Measurements from ENCODE around the gene RIT2. TPM values are rescaled to one million over a fixed set of nuclear protein-coding genes. Genes with fewer than 3 reads are reported as not detected.

The RIT2 gene
- total and polyA plus RNA-seq, 4 experiments from 2014 or later, result not detected

- intact Hi-C loops (cut with micrococcal nuclease), result no loop called here
- H3K27me3 Mint-ChIP-seq, result peaks cover 0 to 1% of the 10 kb centered on the region in 2 donors
- Histone ChIP-seq H3K4me3 (ENCODE audit: low read length in 2 of 2) (no peak overlapping the region), H3K27ac (ENCODE audit: low read depth, low read length) (no peak overlapping the region), H3K4me1 (ENCODE audit: insufficient read depth, low read length) (no peaks in the 10 kb centered on the region), H3K9me3 (ENCODE audit: control insufficient read depth in 1 of 2, low read length in 2 of 2) (no peaks in the 10 kb centered on the region), H3K27me3 (ENCODE audit: insufficient read depth, low read length) (no peaks in the 10 kb centered on the region), H3K36me3 (ENCODE audit: insufficient read depth, low read length) (no peaks in the 10 kb centered on the region)
- no peak overlapping the region for H3K4me3 Mint-ChIP-seq
- H3K9me3 Mint-ChIP-seq, result peaks cover 0 to 19% (median 9%) of the 10 kb centered on the region in 8 donors
- no peak for DNase-seq
- H3K27ac Mint-ChIP-seq, result no peak overlapping the region
- H3K36me3 Mint-ChIP-seq, result no peaks in the 10 kb centered on the region
- no peaks in the 10 kb centered on the region for H3K4me1 Mint-ChIP-seq
- CTCF ChIA-PET (ENCODE audit: partially characterized antibody), result no interaction called here
- POLR2A ChIA-PET (ENCODE audit: partially characterized antibody), result no interaction called here
These were observed 233.4 kb downstream of the RIT2 start for GRCh38 chr18:42882122-42882521.

DNA sequence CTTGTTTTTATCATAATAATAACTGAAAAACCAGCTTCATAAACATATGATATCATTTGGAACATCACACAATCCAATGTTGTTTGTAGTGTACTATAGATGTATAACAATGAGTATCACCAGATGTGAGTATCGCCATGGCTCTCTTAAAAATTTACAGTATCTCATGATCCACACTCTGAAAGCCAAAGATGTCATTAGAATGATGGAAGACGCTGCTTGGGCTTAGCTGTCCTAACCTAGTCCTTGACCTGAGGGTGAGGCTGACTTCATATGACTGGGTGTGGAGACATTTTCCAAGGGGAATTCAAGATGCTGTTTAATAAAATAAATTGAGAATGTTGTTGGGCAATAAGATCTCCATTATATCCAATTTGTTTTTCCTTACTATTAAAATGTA lies 242.6 kb downstream of the RIT2 start:
- Histone ChIP-seq H3K27ac (ENCODE audit: low read depth, low read length) (no peak overlapping the region), H3K36me3 (ENCODE audit: insufficient read depth, low read length) (no peaks in the 10 kb centered on the region), H3K27me3 (ENCODE audit: insufficient read depth, low read length) (no peaks in the 10 kb centered on the region), H3K9me3 (ENCODE audit: control insufficient read depth in 1 of 2, low read length in 2 of 2) (no peaks in the 10 kb centered on the region), H3K4me3 (ENCODE audit: low read length in 2 of 2) (no peak overlapping the region), H3K4me1 (ENCODE audit: insufficient read depth, low read length) (no peaks in the 10 kb centered on the region)
- CTCF ChIA-PET (ENCODE audit: partially characterized antibody), result no interaction called here
- Mint-ChIP-seq H3K4me3 (no peak overlapping the region), H3K27me3 (no peaks in the 10 kb centered on the region), H3K27ac (no peak overlapping the region), H3K36me3 (no peaks in the 10 kb centered on the region), H3K9me3 (peaks cover 0 to 10% (median 4%) of the 10 kb centered on the region in 8 donors), H3K4me1 (no peaks in the 10 kb centered on the region)
- POLR2A ChIA-PET (ENCODE audit: partially characterized antibody), result no interaction called here
- no peak for DNase-seq
- intact Hi-C loops (cut with micrococcal nuclease), result no loop called here

DNA sequence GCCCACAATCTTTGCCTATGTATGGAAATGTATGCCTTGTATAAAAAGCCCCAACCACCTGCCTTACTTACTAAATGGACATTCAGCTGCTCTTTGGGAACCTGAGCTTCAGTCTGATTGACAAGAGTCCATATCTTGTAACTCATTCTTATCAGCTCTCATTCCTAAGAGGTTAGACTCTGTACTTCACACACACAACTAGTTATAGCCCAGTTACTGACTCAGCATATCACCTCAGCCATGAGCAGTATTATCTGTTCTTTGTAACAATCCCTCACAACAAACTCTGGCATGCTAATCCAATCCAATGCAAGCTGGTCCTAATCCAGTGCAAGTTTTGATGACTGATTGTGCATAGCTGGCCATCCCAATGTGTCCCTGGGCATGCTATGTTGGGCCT lies 250.6 kb downstream of the RIT2 start:
- peaks cover 0 to 16% (median 7%) of the 10 kb centered on the region in 8 donors for H3K9me3 Mint-ChIP-seq
- no peak overlapping the region for H3K27ac Mint-ChIP-seq
- H3K4me1 Mint-ChIP-seq, result no peaks in the 10 kb centered on the region

DNA sequence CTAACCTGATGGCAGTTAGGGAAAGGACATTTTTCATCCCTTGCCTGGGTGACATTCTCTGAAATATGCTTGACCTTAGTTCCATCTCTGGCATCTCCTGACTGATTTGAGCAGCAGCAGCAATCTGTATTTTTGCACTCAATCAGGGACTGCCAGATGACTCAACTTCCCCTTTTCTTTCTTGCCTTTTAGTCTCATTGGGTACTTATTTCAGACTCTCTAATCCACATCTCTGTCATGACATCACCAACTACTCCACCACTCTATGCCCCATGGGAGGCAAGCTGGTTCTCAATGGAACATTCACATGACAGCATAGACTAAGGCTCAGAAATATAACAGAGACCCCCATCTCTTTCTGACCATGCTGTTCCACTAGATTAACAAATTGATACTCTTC lies 254.2 kb downstream of the RIT2 start:
- Mint-ChIP-seq H3K4me3 (no peak overlapping the region), H3K27ac (no peak overlapping the region), H3K27me3 (no peaks in the 10 kb centered on the region), H3K9me3 (peaks cover 4 to 24% (median 7%) of the 10 kb centered on the region in 8 donors), H3K4me1 (no peaks in the 10 kb centered on the region), H3K36me3 (no peaks in the 10 kb centered on the region)
- no peak for DNase-seq
- Histone ChIP-seq H3K4me3 (ENCODE audit: low read length in 2 of 2) (no peak overlapping the region), H3K27me3 (ENCODE audit: insufficient read depth, low read length) (no peaks in the 10 kb centered on the region), H3K9me3 (ENCODE audit: control insufficient read depth in 1 of 2, low read length in 2 of 2) (no peaks in the 10 kb centered on the region), H3K27ac (ENCODE audit: low read depth, low read length) (no peak overlapping the region), H3K4me1 (ENCODE audit: insufficient read depth, low read length) (no peaks in the 10 kb centered on the region), H3K36me3 (ENCODE audit: insufficient read depth, low read length) (no peaks in the 10 kb centered on the region)
- ChIA-PET POLR2A (ENCODE audit: partially characterized antibody) (no interaction called here), CTCF (ENCODE audit: partially characterized antibody) (no interaction called here)
- intact Hi-C loops (cut with micrococcal nuclease), result no loop called here

More for the DNA sequence above, 250.6 kb downstream of the RIT2 start:
- no peak for DNase-seq
- Histone ChIP-seq H3K27ac (ENCODE audit: low read depth, low read length) (no peak overlapping the region), H3K9me3 (ENCODE audit: control insufficient read depth in 1 of 2, low read length in 2 of 2) (no peaks in the 10 kb centered on the region), H3K27me3 (ENCODE audit: insufficient read depth, low read length) (no peaks in the 10 kb centered on the region), H3K4me3 (ENCODE audit: low read length in 2 of 2) (no peak overlapping the region), H3K36me3 (ENCODE audit: insufficient read depth, low read length) (no peaks in the 10 kb centered on the region), H3K4me1 (ENCODE audit: insufficient read depth, low read length) (no peaks in the 10 kb centered on the region)
- ChIA-PET POLR2A (ENCODE audit: partially characterized antibody) (no interaction called here), CTCF (ENCODE audit: partially characterized antibody) (no interaction called here)
- intact Hi-C loops (cut with micrococcal nuclease), result no loop called here
- H3K27me3 Mint-ChIP-seq, result no peaks in the 10 kb centered on the region
- H3K4me3 Mint-ChIP-seq, result no peak overlapping the region
- H3K36me3 Mint-ChIP-seq, result no peaks in the 10 kb centered on the region

DNA sequence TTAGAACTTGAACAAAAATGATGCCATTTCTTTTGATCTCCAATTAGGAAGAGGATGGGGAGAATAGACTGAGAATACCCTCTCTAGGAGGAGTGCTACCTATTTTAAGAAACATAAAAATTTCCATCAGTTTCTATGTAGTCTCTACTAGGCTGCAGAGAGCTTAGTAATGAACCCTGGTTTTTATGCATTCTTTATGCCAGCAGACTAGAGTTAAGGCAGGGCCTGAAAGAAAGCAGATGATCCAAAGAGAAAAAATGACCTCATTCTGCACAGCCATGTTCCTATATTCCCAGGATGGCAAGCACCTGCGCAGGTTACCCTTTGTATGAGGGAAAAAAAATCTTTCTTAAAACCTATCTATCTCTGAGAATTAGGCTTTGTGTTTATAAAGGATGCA lies 254.9 kb downstream of the RIT2 start:
- Histone ChIP-seq H3K4me3 (ENCODE audit: low read length in 2 of 2) (no peak overlapping the region), H3K36me3 (ENCODE audit: insufficient read depth, low read length) (no peaks in the 10 kb centered on the region), H3K4me1 (ENCODE audit: insufficient read depth, low read length) (no peaks in the 10 kb centered on the region), H3K9me3 (ENCODE audit: control insufficient read depth in 1 of 2, low read length in 2 of 2) (no peaks in the 10 kb centered on the region), H3K27ac (ENCODE audit: low read depth, low read length) (no peak overlapping the region), H3K27me3 (ENCODE audit: insufficient read depth, low read length) (no peaks in the 10 kb centered on the region)
- POLR2A ChIA-PET (ENCODE audit: partially characterized antibody), result no interaction called here
- Mint-ChIP-seq H3K36me3 (no peaks in the 10 kb centered on the region), H3K9me3 (peaks cover 4 to 26% (median 9%) of the 10 kb centered on the region in 8 donors), H3K4me3 (no peak overlapping the region), H3K27ac (no peak overlapping the region), H3K4me1 (no peaks in the 10 kb centered on the region), H3K27me3 (no peaks in the 10 kb centered on the region)
- intact Hi-C loops (cut with micrococcal nuclease), result no loop called here
- DNase-seq, result no peak
- CTCF ChIA-PET (ENCODE audit: partially characterized antibody), result interaction anchor here (1.3 kb wide), 1 partner anchor 9 kb away, joined by 3 read pairs; no protein-coding TSS in a partner anchor

- H3K9me3 ChIP-seq (ENCODE audit: control insufficient read depth in 1 of 2, low read length in 2 of 2), result no peaks in the 10 kb centered on the region
- no peaks in the 10 kb centered on the region for H3K4me1 Mint-ChIP-seq
These were observed 255.5 kb downstream of the RIT2 start for GRCh38 chr18:42860011-42860410.

DNA sequence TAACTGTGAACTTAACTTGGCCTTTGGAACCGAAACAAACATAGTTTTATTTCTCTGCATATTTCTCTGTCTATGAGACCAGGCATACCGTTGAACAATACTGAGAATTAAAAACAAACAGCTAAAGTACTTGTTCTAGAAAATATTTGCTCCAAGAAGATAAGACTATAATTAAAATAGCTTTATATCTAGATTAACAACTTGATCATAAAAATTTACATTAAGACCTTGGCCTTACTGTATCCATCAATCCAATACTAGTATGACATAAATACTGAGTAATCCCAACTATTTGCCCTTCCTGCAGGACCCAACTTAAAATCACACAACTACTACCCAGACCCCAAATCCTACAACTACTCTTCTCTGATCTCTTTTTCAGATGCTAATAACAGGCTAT lies 260.9 kb downstream of the RIT2 start:
- Histone ChIP-seq H3K27ac (ENCODE audit: low read depth, low read length) (no peak overlapping the region), H3K36me3 (ENCODE audit: insufficient read depth, low read length) (no peaks in the 10 kb centered on the region), H3K9me3 (ENCODE audit: control insufficient read depth in 1 of 2, low read length in 2 of 2) (no peaks in the 10 kb centered on the region), H3K4me1 (ENCODE audit: insufficient read depth, low read length) (no peaks in the 10 kb centered on the region), H3K4me3 (ENCODE audit: low read length in 2 of 2) (no peak overlapping the region), H3K27me3 (ENCODE audit: insufficient read depth, low read length) (no peaks in the 10 kb centered on the region)
- intact Hi-C loops (cut with micrococcal nuclease), result no loop called here
- H3K27ac Mint-ChIP-seq, result no peak overlapping the region
- no peak overlapping the region for H3K4me3 Mint-ChIP-seq
- no peaks in the 10 kb centered on the region for H3K4me1 Mint-ChIP-seq
- no peaks in the 10 kb centered on the region for H3K27me3 Mint-ChIP-seq
- ChIA-PET POLR2A (ENCODE audit: partially characterized antibody) (no interaction called here), CTCF (ENCODE audit: partially characterized antibody) (no interaction called here)
- H3K9me3 Mint-ChIP-seq, result peaks cover 0 to 25% (median 7%) of the 10 kb centered on the region in 8 donors
- H3K36me3 Mint-ChIP-seq, result no peaks in the 10 kb centered on the region
- no peak for DNase-seq

More at GRCh38 chr18:42860011-42860410, 255.5 kb downstream of the RIT2 start:
- ChIA-PET CTCF (ENCODE audit: partially characterized antibody) (interaction anchor here (1.3 kb wide), 1 partner anchor 10 kb away, joined by 3 read pairs; no protein-coding TSS in a partner anchor), POLR2A (ENCODE audit: partially characterized antibody) (no interaction called here)
- intact Hi-C loops (cut with micrococcal nuclease), result no loop called here
- no peak overlapping the region for H3K4me3 Mint-ChIP-seq
- H3K36me3 Mint-ChIP-seq, result no peaks in the 10 kb centered on the region
- no peak for DNase-seq
- no peak overlapping the region for H3K27ac Mint-ChIP-seq
- H3K27me3 ChIP-seq (ENCODE audit: insufficient read depth, low read length), result no peaks in the 10 kb centered on the region
- no peak overlapping the region for H3K4me3 ChIP-seq (ENCODE audit: low read length in 2 of 2)
- no peak overlapping the region for H3K27ac ChIP-seq (ENCODE audit: low read depth, low read length)
- H3K9me3 Mint-ChIP-seq, result peaks cover 4 to 29% (median 9%) of the 10 kb centered on the region in 8 donors
- no peaks in the 10 kb centered on the region for H3K36me3 ChIP-seq (ENCODE audit: insufficient read depth, low read length)
- no peaks in the 10 kb centered on the region for H3K4me1 ChIP-seq (ENCODE audit: insufficient read depth, low read length)
- no peaks in the 10 kb centered on the region for H3K27me3 Mint-ChIP-seq
